Measurements from ENCODE around the gene ZNF77.

Gene ZNF77

DNA sequence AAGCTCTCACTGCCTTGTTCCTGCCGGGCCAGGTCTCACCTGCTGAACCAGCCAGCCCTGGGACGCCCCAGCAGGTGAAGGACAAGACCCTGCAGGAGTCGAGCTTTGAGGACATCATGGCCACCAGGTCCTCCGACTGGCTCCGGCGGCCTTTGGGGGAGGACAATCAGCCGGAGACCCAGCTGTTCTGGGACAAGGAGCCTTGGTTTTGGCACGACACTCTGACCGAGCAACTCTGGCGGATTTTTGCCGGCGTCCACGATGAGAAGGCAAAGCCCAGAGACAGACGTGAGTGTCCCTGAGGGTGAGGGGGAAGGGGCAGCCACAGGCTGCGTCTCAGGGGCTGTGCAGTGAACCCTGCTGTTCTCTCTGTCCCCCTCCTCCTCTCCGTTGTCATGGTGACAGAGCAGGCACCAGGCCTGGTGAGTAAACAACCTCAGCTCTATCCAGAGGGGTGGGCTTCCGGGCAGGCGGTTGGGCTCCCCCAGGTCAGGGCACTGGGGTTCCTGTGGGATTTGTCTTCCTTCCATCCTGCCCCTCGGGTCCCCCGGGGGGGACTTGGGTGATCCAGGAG lies 42.3 kb upstream of the ZNF77 start:
- TF ChIP-seq EZH2 (IDR thresholded peaks at IDR 0.05; ENCODE audit: borderline replicate concordance, low read length): no peak
- TF ChIP-seq CTCF (IDR thresholded peaks at IDR 0.05; ENCODE audit: low read length): no peak
- Histone ChIP-seq H3K79me2 (ENCODE audit: insufficient read depth, low read length) (no peaks in the 10 kb centered on the region), H4K20me1 (ENCODE audit: insufficient read depth, low read length) (no peaks in the 10 kb centered on the region), H3K36me3 (ENCODE audit: insufficient read depth, low read length) (no peaks in the 10 kb centered on the region), H3K9me3 (ENCODE audit: low read length) (no peaks in the 10 kb centered on the region), H3K4me3 (ENCODE audit: low read depth, low read length, poor library complexity, severe bottlenecking) (no peak overlapping the region), H3K9me2 (ENCODE audit: low read depth, low read length) (no peaks in the 10 kb centered on the region), H3K4me1 (ENCODE audit: insufficient read depth, low read length, severe bottlenecking) (no peaks in the 10 kb centered on the region), H2AFZ (ENCODE audit: low read length) (no peak overlapping the region), H3K4me2 (ENCODE audit: low read length) (no peak overlapping the region), H3F3A (ENCODE audit: insufficient read depth, low read length) (no peaks in the 10 kb centered on the region), H3K9ac (ENCODE audit: low read length) (no peak overlapping the region), H3K27me3 (ENCODE audit: insufficient read depth, low read length) (peaks cover 8% of the 10 kb centered on the region; the same call in 1 of the 2 replicates), H3K27ac (ENCODE audit: low read depth, low read length, poor library complexity, severe bottlenecking) (no peak overlapping the region)

DNA sequence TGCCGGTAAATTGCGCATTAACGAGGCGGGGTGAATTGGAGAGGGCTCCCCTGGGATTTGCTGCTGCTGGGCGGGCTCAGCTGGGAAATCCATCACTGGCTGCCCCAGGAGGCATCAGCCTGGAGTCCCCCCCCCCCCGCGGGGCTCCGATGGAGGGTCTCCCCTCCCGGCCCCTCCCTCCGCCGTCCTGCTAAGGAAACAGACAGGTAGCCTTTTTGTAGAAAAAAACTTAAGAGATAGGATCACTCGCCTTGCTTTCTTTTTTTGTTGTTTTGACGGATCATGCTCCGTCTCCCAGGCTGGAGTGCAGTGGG lies 39.4 kb upstream of the ZNF77 start:
- no peaks in the 10 kb centered on the region for H3K9me2 ChIP-seq (ENCODE audit: low read depth, low read length)
- H3K4me3 ChIP-seq (ENCODE audit: low read depth, low read length, poor library complexity, severe bottlenecking): no peak overlapping the region
- H3K36me3 ChIP-seq (ENCODE audit: insufficient read depth, low read length): no peaks in the 10 kb centered on the region
- no peaks in the 10 kb centered on the region for H3K79me2 ChIP-seq (ENCODE audit: insufficient read depth, low read length)
- H3F3A ChIP-seq (ENCODE audit: insufficient read depth, low read length): no peaks in the 10 kb centered on the region
- no peak overlapping the region for H3K27ac ChIP-seq (ENCODE audit: low read depth, low read length, poor library complexity, severe bottlenecking)
- no peak overlapping the region for H3K9ac ChIP-seq (ENCODE audit: low read length)
- no peak for TF ChIP-seq CTCF (IDR thresholded peaks at IDR 0.05; ENCODE audit: low read length)
- no peak for TF ChIP-seq EZH2 (IDR thresholded peaks at IDR 0.05; ENCODE audit: borderline replicate concordance, low read length)
- H3K9me3 ChIP-seq (ENCODE audit: low read length): no peaks in the 10 kb centered on the region
- H3K4me2 ChIP-seq (ENCODE audit: low read length): no peak overlapping the region
- no peak overlapping the region for H2AFZ ChIP-seq (ENCODE audit: low read length)
- 0 out of 2 replicates have a peak, but pooled peaks cover 4% of the 10 kb centered on the region for H3K27me3 ChIP-seq (ENCODE audit: insufficient read depth, low read length)
- no peaks in the 10 kb centered on the region for H4K20me1 ChIP-seq (ENCODE audit: insufficient read depth, low read length)
- no peaks in the 10 kb centered on the region for H3K4me1 ChIP-seq (ENCODE audit: insufficient read depth, low read length, severe bottlenecking)

- no peaks in the 10 kb centered on the region for H4K20me1 ChIP-seq (ENCODE audit: insufficient read depth, low read length)
- H3K9me3 ChIP-seq (ENCODE audit: low read length): no peaks in the 10 kb centered on the region
- 0 out of 2 replicates have a peak, but pooled peaks cover 4% of the 10 kb centered on the region for H3K27me3 ChIP-seq (ENCODE audit: insufficient read depth, low read length)
- no peak overlapping the region for H3K27ac ChIP-seq (ENCODE audit: low read depth, low read length, poor library complexity, severe bottlenecking)
- no peaks in the 10 kb centered on the region for H3F3A ChIP-seq (ENCODE audit: insufficient read depth, low read length)
- no peak for TF ChIP-seq CTCF (IDR thresholded peaks at IDR 0.05; ENCODE audit: low read length)
- no peaks in the 10 kb centered on the region for H3K36me3 ChIP-seq (ENCODE audit: insufficient read depth, low read length)
- H3K9ac ChIP-seq (ENCODE audit: low read length): no peak overlapping the region
- H3K4me1 ChIP-seq (ENCODE audit: insufficient read depth, low read length, severe bottlenecking): no peaks in the 10 kb centered on the region
- H3K79me2 ChIP-seq (ENCODE audit: insufficient read depth, low read length): no peaks in the 10 kb centered on the region
- no peaks in the 10 kb centered on the region for H3K9me2 ChIP-seq (ENCODE audit: low read depth, low read length)
- no peak overlapping the region for H3K4me2 ChIP-seq (ENCODE audit: low read length)
- no peak overlapping the region for H3K4me3 ChIP-seq (ENCODE audit: low read depth, low read length, poor library complexity, severe bottlenecking)
- H2AFZ ChIP-seq (ENCODE audit: low read length): no peak overlapping the region
Measured at GRCh38 chr19:2983351-2984214, 38.8 kb upstream of the ZNF77 start.

All from OCI-LY1 (cell line).